G401.6 (cell line): ENCODE results near the gene RIC3.

Experiments used
- FAIRE-seq: peaks from 2 replicates; lab custom pipeline; 2012; peaks lifted over from hg19 to GRCh38; lab: Jason Lieb, UNC

Gene RIC3

DNA sequence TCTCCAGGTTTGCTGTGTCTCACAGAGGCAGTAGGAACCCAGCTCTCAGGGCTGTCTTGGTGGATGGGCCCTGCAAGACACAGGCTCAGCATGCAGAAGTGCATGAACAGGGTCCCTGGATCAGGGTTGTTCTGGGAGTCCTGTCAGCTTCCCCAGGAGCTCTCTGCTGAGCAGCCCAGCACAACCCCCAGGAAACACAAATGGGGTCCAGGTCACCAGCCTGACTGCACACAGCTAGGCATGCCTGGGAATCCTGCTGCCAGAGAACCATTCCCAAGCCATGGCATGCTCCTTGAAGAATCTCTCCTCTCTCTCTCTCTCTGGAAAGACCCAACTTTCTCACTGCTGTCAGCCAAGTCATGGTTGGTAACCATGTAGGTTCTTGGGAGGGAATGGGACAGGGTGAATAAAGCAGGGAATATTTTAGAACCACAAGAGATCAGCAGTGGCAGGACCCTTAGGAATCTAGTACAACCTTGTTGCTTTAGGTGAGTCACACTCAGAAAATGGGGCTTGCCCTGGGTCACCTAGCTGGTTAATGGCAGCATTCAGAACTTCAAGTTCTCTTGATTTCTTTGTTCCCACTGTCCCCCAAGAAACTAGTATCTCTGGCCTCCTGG lies 66.4 kb downstream of the RIC3 start:
- FAIRE-seq: no peak

DNA sequence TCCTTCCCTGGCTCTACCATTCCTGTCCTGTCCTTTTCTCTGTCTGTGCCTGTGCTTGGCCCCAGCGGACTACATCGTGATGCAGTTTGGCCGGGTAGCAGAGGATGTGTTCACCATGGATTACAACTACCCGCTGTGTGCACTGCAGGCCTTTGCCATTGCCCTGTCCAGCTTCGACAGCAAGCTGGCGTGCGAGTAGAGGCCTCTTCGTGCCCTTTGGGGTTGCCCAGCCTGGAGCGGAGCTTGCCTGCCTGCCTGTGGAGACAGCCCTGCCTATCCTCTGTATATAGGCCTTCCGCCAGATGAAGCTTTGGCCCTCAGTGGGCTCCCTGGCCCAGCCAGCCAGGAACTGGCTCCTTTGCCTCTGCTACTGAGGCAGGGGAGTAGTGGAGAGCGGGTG lies 67.4 kb downstream of the RIC3 start:
- FAIRE-seq: no peak

DNA sequence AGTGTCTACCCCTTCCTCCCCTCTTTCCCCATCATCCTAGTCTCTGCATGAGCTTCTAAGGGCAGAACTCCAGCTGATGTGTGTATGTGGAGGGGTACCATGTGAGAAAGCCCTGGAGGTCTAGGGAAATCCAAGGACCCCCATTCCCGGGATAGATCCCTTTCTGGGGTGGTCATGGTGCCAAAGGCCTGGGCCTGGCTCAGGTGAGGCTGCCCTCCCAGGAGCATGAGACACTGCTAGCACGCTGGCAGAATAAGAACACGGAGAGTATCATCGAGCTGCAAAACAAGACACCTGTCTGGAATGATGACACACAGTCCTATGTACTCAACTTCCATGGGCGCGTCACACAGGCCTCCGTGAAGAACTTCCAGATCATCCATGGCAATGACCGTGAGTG lies 68.2 kb downstream of the RIC3 start:
- no peak for FAIRE-seq

DNA sequence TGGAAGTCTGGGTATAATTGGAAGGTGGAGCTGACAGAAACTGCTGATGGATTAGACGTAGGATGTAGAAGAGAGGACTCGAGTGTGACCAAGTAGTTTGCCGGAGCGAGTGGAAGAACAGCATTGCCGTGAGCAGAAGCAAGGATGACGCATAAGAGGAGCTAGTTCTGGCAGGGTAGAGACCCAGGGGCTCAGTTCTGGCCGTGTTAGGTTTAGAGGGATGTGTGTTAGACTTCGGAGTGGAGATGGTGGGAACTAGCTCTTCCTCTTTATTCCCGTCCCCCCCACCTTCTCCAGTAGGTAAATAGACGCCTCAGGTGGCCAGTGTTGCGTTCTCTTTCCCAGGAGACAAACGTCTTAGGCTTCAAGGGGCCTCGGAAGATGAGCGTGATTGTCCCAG lies 68.7 kb downstream of the RIC3 start:
- no peak for FAIRE-seq

DNA sequence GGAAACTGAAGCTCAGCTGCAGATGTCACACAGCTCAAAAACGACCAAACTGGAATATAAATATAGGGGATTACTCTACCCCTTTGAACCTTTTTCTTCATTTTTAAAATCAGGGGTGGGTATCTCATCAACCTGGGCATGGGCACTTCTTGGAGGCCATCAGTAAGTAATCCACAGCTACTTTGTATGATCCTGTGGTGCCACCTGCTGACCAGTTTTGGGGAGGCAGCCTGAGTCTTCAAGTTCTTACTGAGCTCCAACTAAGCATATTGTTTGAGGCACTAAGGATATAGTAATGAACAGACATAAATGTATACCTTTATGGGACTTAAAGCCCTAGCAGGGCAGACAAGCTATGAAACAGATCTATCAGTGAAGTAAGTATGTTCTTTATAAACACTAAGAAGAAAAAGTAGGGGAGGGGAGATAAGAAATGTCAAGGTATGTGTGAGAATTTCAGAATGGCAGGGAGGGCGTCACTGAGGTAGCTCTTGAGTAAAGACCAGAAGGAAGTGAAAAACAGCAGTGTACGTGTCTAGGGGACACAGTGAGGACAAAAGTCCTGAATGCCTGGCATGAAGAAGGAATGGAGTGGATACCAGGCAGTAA lies 69.4 kb downstream of the RIC3 start:
- FAIRE-seq: peak; percentile 90

DNA sequence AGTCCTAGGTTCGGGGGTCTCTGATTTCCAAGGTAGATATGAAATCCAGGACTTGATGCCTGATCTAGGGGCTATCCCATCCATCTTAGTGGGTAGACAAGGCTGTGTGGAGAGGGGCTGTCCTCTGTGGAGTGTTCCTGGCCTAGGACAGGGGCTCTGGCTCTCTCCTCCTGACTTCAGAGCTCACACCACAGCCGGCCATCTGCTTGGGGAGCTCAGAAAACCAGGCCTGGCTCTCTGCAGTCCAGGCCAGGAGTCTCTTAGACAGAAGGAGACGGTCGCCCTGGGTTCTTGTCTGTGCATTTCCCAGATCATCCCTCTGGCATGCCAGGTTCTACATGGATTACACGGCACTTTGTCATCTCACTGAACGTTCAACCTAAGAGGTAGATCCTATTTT lies 69.9 kb downstream of the RIC3 start:
- no peak for FAIRE-seq

DNA sequence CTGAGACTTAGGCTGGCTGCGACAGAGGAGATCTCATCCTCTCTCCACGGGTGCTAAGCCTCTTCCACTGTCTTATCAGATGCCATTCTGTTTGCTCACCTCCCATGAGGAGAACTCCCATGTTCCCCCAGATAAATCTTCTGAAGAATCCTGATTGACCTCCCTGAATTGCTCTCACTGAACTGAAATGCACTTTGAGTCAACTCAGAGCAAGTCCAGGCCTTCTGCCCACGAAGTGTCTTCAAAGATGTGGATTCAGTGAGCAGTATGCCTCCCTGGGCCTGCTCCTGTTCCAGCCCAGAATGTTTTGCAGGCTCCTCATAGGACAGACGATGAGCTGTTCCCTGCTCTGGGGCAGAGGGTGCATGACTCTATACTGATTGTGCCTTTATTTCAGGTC lies 70.5 kb downstream of the RIC3 start:
- FAIRE-seq: no peak

DNA sequence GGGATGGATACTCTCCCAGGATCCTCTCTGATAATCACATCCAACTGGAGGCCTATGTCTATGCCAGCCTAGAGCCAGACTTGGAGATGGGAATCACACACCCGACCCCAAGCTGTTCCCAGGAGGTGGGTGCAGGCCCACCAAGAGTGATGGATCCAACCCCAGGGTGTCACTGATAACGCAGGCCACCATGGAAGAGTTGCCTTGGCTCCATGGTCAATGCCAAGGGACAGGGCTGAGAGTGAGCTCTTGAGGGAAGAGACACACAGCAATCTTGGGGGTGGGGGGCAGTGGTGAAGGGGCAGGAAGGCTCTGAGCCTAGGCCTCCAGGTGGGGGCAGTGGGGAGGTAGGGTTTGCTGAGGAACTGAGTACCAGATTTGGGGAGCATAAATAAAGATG lies 70.9 kb downstream of the RIC3 start:
- FAIRE-seq: no peak

DNA sequence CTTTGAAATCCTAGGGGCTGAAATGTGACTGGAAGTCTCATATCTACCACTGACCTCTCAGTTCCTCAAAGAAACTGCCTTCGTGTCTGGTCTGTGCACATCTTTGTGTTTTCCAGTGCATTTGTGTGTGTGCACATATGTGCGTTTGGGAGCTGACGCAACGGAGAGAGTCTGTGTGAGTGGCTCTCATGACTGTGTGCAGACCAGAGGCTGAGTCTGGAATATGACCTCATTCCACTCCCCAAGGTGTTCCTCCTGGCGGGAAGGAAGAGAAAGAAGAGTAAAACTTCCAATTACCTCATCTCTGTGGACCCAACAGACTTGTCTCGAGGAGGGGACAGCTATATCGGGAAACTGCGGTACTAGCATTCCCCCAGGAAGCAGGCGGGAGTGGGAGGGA lies 71.4 kb downstream of the RIC3 start:
- FAIRE-seq: no peak

DNA sequence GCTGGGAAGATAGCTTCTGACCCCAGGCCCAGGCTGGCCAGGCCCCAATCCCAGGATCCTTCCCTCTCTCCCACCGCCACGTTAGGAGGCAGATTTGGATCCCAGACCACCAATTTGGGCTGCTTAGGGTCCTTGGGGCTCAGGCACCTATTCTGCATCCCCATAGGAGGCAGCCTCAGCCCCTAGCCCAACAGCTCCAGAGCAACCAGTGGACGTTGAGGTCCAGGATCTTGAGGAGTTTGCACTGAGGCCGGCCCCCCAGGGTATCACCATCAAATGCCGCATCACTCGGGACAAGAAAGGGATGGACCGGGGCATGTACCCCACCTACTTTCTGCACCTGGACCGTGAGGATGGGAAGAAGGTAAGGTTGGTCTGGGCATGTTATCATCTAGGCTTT lies 71.8 kb downstream of the RIC3 start:
- FAIRE-seq: no peak

DNA sequence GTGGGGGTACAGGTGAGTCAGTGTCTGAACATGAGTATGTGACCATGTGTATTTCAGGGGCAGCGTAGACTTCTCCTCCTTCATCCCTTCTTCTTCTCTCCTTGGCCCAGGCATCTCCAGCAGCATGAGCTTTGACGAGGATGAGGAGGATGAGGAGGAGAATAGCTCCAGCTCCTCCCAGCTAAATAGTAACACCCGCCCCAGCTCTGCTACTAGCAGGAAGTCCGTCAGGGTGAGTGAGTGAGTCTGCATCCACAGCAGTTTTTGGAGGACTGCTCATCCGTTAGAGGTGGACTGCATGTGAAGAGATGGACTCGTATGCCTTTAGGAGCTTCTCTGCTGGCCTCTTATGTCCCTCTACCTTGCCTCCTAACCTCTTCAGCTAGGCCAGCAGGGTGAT lies 72.2 kb downstream of the RIC3 start:
- no peak for FAIRE-seq

DNA sequence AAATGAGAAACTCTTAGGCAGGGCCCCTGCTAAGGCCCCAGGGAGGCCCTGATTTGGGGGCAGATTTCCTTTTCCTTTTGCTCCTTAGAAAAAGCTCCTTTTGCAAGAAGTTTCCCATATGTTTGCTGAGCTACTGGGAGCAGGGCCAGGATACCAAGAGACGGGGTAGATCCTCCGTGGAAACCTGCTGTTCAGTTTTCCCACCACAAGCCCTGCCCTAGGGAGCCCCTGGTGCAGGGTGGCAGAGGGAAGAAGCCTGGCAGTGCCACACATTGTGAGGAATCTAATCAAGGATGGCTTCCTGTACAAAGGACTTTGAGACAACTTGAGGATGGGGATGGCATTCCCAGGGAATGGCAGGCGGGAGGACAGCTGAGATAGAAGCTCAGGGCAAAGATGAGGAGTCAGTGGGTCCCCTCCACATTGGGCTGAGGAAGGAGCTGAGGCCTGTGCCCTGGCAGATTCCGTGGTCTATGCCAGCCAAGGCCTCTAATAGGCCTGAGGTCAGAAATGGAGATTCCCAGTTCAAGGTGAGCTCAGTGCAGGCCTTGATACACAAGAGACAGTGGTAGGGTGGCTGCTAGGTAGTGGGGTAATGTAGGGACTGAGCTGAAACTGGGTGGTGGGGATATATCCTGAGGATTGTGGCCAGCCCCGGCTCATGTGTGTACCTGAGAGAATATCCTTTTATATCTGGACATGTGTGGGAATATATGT lies 72.9 kb downstream of the RIC3 start:
- no peak for FAIRE-seq

DNA sequence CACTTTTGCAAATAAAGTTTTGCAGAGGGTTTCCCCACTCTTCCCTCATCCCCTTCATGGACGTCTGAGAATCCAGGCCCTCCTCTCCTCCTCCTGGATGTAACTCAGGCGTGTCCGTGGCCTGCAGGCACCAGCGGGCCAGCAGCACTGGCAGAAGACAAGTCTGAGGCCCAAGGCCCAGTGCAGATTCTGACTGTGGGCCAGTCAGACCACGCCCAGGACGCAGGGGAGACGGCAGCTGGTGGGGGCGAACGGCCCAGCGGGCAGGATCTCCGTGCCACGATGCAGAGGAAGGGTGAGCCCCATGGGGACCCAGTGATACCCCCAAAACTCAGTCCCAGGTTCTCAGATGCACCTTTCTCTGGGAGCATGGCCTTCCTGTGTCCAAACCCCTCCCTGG lies 73.5 kb downstream of the RIC3 start:
- FAIRE-seq: no peak

DNA sequence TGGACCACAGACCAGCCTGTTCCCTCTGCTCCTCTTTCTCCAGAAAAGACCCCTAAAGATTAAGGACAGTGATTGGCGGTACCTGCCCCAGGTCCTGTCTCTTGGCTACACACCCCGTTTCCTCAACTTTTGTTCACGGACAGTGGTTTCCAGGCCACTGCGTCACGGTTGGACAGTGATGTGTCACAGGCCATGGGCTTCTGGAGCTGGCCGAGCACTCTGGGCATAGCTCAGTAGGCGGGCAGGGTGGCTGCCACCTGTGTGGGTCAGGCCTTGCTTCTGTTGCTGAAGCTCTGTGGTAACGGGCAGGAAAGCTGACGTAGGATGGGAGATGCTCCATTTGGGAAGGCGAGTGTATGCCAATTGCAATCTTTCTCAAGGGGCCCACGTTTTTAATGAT lies 74.2 kb downstream of the RIC3 start:
- FAIRE-seq: no peak

DNA sequence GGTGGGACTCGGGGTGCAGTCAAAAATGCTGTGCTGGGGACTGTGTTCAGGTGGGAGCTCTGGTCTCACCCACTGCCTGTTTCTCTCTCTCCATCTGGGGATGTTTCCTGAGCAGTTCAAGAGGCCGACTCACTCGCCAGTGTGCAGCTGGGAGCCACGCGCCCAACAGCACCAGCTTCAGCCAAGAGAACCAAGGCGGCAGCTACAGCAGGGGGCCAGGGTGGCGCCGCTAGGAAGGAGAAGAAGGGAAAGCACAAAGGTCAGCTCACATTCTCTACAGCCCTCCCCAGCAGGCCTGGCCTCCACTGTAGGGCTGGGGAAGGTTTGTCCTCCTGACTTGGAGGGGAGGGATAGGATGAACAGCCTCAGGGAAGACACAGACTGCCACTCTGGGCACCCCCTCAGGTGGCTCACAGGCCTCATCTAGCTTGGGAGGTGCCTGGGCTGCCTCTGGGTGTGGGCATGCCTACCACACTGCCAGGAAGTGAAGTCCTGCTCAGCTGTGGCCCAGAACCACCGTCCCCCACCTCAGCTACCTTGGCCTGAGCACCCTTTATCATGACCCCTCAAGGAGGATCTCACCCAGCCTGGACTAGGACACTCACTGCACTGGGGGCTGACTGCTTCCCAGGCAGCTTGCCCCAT lies 74.8 kb downstream of the RIC3 start:
- FAIRE-seq: no peak

DNA sequence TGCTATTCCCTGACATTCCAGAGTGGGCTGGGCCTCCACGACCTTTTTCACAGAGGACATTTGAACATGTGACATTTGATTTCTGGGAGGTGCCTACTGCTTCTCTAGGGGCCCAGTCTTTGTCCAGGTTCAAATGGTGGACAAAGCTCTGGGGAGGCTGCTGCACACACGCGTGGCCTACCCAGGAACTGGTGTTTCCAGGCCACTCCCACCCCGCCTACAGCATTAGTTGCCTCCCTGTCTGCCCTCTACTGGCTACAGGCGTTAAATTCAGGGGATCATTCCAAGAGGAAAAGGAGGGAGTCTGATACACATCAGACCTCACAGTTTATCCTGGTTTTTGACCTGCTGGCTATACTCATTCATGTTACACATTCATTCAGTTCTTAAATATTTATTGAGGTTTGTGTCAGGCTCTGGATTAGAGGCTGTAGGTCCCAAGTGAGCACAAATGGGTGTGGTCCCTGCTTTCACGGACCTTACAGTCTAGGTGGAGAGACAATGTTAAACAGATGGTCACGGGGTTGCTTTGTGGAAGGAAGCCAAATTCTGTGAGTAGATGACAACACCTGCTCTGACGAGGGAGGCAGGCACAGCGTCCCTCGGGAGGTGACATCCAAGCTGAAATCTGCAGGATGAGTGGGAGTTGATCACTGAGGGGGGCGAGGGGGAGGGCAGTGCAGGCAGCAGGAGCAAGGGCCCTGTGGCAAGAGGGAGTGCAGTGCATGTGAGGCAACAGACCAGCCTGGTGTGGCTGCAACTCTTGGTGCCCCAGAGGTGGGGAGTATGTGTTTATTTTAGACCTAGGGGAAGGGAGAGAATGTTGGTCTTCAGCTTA lies 76.0 kb downstream of the RIC3 start:
- no peak for FAIRE-seq

DNA sequence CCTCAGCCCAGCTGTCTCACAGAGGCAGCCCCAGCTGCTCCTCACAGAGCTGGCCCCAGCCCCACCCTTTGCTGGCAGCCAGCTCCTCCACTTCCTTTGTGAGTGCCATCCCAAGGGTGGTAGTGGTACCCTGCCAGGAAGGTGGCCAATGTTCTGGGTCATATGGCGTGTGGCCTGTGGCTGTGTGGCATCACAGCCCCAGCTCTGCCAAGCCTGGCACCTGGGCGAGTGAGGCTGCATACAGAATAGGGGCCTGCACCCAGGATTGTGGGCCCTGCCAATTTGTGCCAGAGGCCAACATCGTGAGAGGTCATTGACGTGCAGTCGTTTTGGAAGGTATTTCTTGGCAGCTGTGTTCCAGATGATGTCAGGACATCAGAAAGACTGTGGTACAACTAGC lies 77.1 kb downstream of the RIC3 start:
- no peak for FAIRE-seq

DNA sequence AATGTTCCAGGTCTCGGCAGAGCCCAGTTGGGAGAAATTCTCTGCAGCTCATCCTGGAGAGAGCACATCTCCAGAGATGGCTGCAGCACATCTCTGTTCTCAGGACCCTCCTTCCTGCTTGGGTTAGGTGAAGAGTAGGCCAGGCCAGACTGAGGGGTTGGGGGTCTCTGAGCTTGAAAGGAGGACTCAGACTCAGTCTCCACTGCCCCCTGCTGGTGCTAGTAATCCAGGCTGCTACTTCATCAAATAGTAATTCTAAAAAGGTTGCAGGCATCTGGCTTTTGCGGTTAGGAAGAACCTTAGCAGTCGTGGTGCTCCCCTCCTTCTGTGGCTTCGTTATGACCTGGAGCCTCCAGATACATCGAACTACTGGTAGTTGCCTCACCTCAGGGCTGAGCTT lies 78.1 kb downstream of the RIC3 start:
- FAIRE-seq: no peak

DNA sequence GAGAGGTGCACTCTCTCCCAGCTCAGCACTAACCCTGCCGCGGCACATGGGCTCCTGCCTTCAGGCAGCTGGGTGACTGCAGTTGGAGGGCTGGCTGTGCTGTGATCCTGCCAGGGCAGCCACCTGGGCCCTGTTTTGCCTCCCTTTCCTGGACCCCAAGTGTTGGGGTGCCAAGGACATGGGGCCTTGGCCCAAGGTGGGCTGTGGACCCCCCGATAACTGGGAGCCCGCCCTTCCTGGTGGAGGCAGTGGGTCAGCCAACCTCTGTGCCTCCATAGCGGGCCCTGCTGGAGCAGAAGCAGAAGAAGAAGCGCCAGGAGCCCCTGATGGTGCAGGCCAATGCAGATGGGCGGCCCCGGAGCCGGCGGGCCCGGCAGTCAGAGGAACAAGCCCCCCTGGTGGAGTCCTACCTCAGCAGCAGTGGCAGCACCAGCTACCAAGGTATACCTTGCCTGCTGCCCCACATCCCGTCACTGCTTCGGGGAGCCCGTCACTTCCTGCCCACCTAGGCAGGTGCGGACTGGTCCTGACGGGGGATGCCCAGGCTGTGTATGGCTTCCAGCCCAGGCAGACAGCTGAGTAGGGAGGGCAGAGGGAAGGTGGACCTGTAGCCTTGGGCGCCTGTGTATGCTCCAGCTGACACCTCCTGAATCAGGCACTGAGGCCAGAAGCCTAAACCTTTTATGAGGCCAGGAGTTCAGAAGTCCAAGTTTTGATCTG lies 78.9 kb downstream of the RIC3 start:
- no peak for FAIRE-seq

DNA sequence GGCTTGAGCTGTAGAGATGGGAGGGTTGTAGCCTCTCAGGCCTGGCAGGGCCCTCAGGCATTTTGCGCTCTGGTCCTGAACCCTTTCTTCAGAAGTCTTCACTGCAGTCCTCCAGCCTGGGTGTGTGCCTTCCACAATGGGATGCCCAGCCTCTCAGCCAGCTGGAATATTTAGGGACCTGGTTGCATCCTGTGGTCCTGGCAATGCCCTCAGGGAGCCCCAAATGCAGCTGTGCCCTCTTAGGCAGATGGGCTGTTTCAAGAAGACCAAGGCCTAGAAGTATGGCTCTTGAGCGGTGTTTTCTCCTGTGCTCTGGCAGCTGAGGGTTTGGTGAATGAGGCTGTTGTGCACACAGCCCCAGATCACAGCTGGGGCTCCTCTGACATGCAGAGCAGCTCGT lies 81.1 kb downstream of the RIC3 start:
- FAIRE-seq: no peak

DNA sequence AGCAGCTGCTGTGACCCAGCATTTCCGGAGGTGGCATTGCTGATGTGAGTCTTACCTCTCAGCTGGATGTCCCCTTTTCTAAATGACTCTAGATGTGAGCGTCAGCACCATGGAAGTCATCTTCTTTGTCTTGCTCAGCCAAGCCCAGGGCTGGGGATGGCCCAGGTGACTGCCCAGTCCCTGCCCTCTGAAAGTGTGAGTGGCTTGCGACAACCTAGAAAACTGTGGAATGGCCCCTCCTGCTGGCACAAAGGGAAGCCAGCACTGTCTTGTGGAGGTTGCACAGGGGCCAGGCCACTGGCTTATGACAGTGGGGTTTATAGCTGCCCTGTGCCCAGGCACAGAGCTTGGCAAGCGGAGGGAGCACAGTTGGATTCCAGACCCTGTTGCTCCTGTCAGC lies 81.6 kb downstream of the RIC3 start:
- FAIRE-seq: no peak

DNA sequence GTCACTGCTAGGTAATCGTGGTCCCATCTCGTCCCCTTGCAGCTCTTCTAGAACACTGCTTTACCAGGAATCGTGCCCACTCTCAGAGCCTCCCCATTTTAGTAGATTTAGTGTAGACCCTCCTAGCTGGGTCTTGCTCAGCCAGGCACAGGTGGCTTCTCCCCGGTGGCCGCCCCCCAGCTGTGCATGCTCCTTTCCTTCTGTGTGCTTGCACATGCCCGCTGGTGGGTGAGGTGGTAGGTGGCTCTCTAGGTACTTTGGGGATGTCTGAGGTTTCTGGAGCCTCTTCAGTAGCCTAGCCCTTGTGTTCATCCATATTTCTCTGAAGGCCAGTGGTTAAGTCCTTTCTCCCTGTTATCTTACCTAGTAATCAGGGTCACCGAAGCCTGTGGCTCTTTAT lies 82.3 kb downstream of the RIC3 start:
- FAIRE-seq: no peak
